A549 (cell line): ENCODE results near the gene INPP5J. TPM values are rescaled to one million over a fixed set of nuclear protein-coding genes. Genes with fewer than 3 reads are reported as not detected.

Experiments used
- ATAC-seq, 2 experiments: fragments of 200-7000 bp in 1 of 2; fragments of >200 bp in 1 of 2; cut with Nextera tagmentation in 1 of 2; cut with Tn5 transposase in 1 of 2; 3 replicates each; pipeline versions ENCODE4 v1.8.0 to v1.9.1; 2018 to 2020; ENCODE audit warnings: mild to moderate bottlenecking in 1 of 2, moderate library complexity in 1 of 2
- CTCF ChIA-PET: fragments of 300-600 bp; sonication (Branson Sonifier 250); formaldehyde crosslinking; extraction: SDS; loops from one replicate; lab custom pipeline; 2021; ENCODE audit warnings: antibody characterized with exemption, inconsistent platforms; lab: Yijun Ruan, JAX
- POLR2A ChIA-PET: fragments of 350-600 bp; formaldehyde crosslinking; extraction: SDS; loops from one replicate; lab custom pipeline; 2021; ENCODE audit warnings: antibody characterized with exemption, inconsistent platforms; lab: Yijun Ruan, JAX
- DNase-seq, 2 experiments: peaks; one replicate each; pipeline versions ENCODE4 v3.0.0 to v3.0.0-alpha.2; 2011 to 2016; ENCODE audit warnings: low read depth in 1 of 2, low spot score in 1 of 2
- FAIRE-seq: peaks from 2 replicates; lab custom pipeline; 2011; peaks lifted over from hg19 to GRCh38; lab: Jason Lieb, UNC
- H3K27ac ChIP-seq, 2 experiments: fragments of >200 bp; sonication (Bioruptor Twin); formaldehyde crosslinking; 3 replicates each; pipeline ENCODE4 v1.5.1; 2016 to 2017
- H3K4me1 ChIP-seq: fragments of >200 bp; sonication (Bioruptor Twin); formaldehyde crosslinking; 3 replicates; pipeline ENCODE4 v1.6.1; 2016
- H3K4me2 ChIP-seq: fragments of >200 bp; sonication (Bioruptor Twin); formaldehyde crosslinking; 3 replicates; pipeline ENCODE4 v1.6.1; 2016
- H3K4me3 ChIP-seq: fragments of >200 bp; sonication (Bioruptor Twin); formaldehyde crosslinking; 3 replicates; pipeline ENCODE4 v1.5.1; 2016
- H3K9me3 ChIP-seq: fragments of >200 bp; sonication (Bioruptor Twin); formaldehyde crosslinking; 3 replicates; pipeline ENCODE4 v1.6.1; 2016
- CTCF ChIP-seq: fragments of >200 bp; sonication (Bioruptor Twin); formaldehyde crosslinking; IDR thresholded peaks from 3 replicates; pipeline ENCODE4 v1.5.1; 2016
- FOSL2 ChIP-seq, 2 experiments: fragments of 450-650 bp in 1 of 2; fragments of >200 bp in 1 of 2; sonication (Bioruptor Twin) in 1 of 2; formaldehyde crosslinking; IDR thresholded peaks; 2 replicates each; pipeline versions ENCODE4 v1.5.0 to v1.6.1; 2016 to 2020; ENCODE audit warnings: mild to moderate bottlenecking in 1 of 2, moderate library complexity in 1 of 2
- HMGXB4 ChIP-seq: fragments of 250-450 bp; sonication (Bioruptor Pico); IDR thresholded peaks from 2 replicates; pipeline ENCODE4 v1.5.0; 2021; ENCODE audit warnings: mild to moderate bottlenecking, moderate library complexity, borderline replicate concordance
- HOXB13 ChIP-seq: fragments of 250-450 bp; sonication (Bioruptor Pico); IDR thresholded peaks from 2 replicates; pipeline ENCODE4 v1.5.0; 2020; ENCODE audit warnings: low read depth, mild to moderate bottlenecking, moderate library complexity
- HOXB5 ChIP-seq: fragments of 250-450 bp; sonication (Bioruptor Pico); IDR thresholded peaks from 2 replicates; pipeline ENCODE4 v1.5.0; 2020; ENCODE audit warnings: mild to moderate bottlenecking, moderate library complexity
- KDM5A ChIP-seq: fragments of 200-600 bp; sonication (generic); IDR thresholded peaks from 2 replicates; pipeline ENCODE4 v1.6.1; 2016; ENCODE audit warnings: antibody characterized with exemption, mild to moderate bottlenecking
- MAZ ChIP-seq: fragments of 150-350 bp; IDR thresholded peaks from 2 replicates; pipeline ENCODE4 v1.6.1; 2014; ENCODE audit warnings: antibody characterized with exemption, low read depth, low read length, borderline replicate concordance
- NPAS2 ChIP-seq: fragments of 250-450 bp; sonication (Bioruptor Pico); IDR thresholded peaks from 2 replicates; pipeline ENCODE4 v1.8.0; 2022; ENCODE audit warnings: mild to moderate bottlenecking, moderate library complexity, borderline replicate concordance
- RAD21 ChIP-seq, 2 experiments: fragments of >200 bp in 1 of 2; sonication (Bioruptor Twin) in 1 of 2; formaldehyde crosslinking in 1 of 2; IDR thresholded peaks in 1 of 2; conservative IDR thresholded peaks in 1 of 2; 2 replicates in 1 of 2; 3 replicates in 1 of 2; pipeline ENCODE4 v1.6.1; 2012 to 2018; ENCODE audit warnings: inconsistent platforms in 1 of 2
- SMC3 ChIP-seq: fragments of >200 bp; sonication (Bioruptor Twin); formaldehyde crosslinking; IDR thresholded peaks from 3 replicates; pipeline ENCODE4 v1.6.1; 2018; ENCODE audit warnings: inconsistent platforms
- ZC3H11A ChIP-seq: fragments of 450-650 bp; IDR thresholded peaks from 2 replicates; pipeline ENCODE4 v1.6.1; 2014; ENCODE audit warnings: antibody characterized with exemption, mild to moderate bottlenecking
- ZNF302 ChIP-seq: fragments of 250-450 bp; sonication (Bioruptor Pico); IDR thresholded peaks from 2 replicates; pipeline ENCODE4 v1.9.0; 2021; ENCODE audit warnings: inconsistent platforms, mild to moderate bottlenecking, moderate library complexity
- ZSCAN20 ChIP-seq: fragments of 250-450 bp; sonication (Bioruptor Pico); IDR thresholded peaks from 2 replicates; pipeline ENCODE4 v1.8.0; 2022; ENCODE audit warnings: mild to moderate bottlenecking, moderate library complexity
- WGBS: methylation state at CpG from one replicate; pipeline ENCODE4 v1.1.6; 2017; ENCODE audit errors: missing lambda C conversion rate; 5-methylcytosine and 5-hydroxymethylcytosine counted together
- polyA plus RNA-seq, 4 experiments: library from polyadenylated mRNA; depleted of rRNA in 3 of 4; stranded (reverse); fragments of >200 nt; fragmentation: RNase III in 1 of 4; extraction: RNeasy Plus Mini Kit Qiagen cat#74134 plus additional on column Dnase treatment in 1 of 4; gene quantifications; 2 replicates in 3 of 4; 3 replicates in 1 of 4; pipeline ENCODE4 v1.2.3, GENCODE V29; 2011 to 2017
- TF ChIP-seq, protein P1 (sequence below): IDR thresholded peaks from 2 replicates; pipeline ENCODE4 v1.6.1; 2012
- TF ChIP-seq, protein P2 (sequence below): fragments of 450-650 bp; IDR thresholded peaks from 2 replicates; pipeline ENCODE4 v1.6.1; 2014; ENCODE audit warnings: antibody characterized with exemption

INPP5J gene
- polyA plus RNA-seq, 2 of the 4 experiments (the other 2 are of a cell fraction), result 0.70 to 1.5 TPM

- peak in 1 of 2 experiments; percentile 39 for DNase-seq
- ATAC-seq, result peak; percentile 40 to 53; a peak in 5 of 6 replicates
- peak overlapping the region; percentile 99 for H3K4me2 ChIP-seq
- peaks cover 31% of the 10 kb centered on the region for H3K4me1 ChIP-seq
- ChIA-PET CTCF (interaction anchor here (0.7 to 6.6 kb wide), 34 partner anchors 10 to 329 kb away, joined by 3 to 50 read pairs (median 4); partner anchors contain the start of genes MORC2, SELENOM and TUG1), POLR2A (interaction anchor here (0.8 to 1.6 kb wide), 5 partner anchors 30 to 139 kb away, joined by 3 to 5 read pairs (median 3); partner anchors contain the start of gene TUG1)
- FAIRE-seq, result no peak
- WGBS, result 61% methylated on average over 14 of the region's 69 CpGs
- peak overlapping the region; percentile 85 to 94 for H3K27ac ChIP-seq
- TF ChIP-seq ZC3H11A (no peak), RAD21 (conservative IDR thresholded peaks at IDR 0.05 in 1 of 2, IDR thresholded peaks at IDR 0.05 in 1 of 2) (peak; percentile 60 to 77), CTCF (peak; percentile 55), ZSCAN20 (CRISPR knock-in tag) (no peak), SMC3 (peak; percentile 72)
- TF ChIP-seq, protein P1, sequence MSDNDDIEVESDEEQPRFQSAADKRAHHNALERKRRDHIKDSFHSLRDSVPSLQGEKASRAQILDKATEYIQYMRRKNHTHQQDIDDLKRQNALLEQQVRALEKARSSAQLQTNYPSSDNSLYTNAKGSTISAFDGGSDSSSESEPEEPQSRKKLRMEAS, result peak; percentile 19; the same call in 1 of the 2 replicates
- H3K9me3 ChIP-seq, result no peaks in the 10 kb centered on the region
- H3K4me3 ChIP-seq, result peak overlapping the region; percentile 58
These were observed 37.8 kb upstream of the INPP5J start for GRCh38 chr22:31084811-31085492.

DNA sequence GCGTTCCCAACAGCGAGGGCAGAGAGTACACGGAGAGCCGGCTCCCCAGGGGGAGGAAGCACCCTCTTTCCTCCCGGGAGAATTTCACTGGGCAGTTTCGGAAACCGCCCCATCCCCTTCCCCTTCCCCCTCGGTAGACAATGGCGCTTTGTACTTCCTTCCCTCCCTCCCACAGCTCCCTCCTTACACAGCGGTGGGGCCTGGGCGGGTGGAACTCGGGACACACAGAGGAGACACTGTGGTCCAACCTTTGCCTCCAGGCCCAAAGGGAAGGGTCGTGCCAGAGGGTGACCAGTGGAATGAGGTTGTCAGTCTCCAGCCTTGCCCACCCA lies 37.3 kb upstream of the INPP5J start:
- 66% methylated on average over 13 of the region's 13 CpGs for WGBS
- no peak for DNase-seq
- TF ChIP-seq CTCF (no peak; the same call in 2 of the 3 replicates), KDM5A (no peak), HMGXB4 (no peak), ZNF302 (CRISPR knock-in tag) (no peak), MAZ (no peak), HOXB5 (CRISPR knock-in tag) (no peak), NPAS2 (CRISPR knock-in tag) (no peak), HOXB13 (no peak), FOSL2 (IDR thresholded peaks at IDR 0.05) (no peak), FOSL2 (CRISPR knock-in tag; IDR thresholded peaks at IDR 0.05) (no peak)
- TF ChIP-seq, protein P2, sequence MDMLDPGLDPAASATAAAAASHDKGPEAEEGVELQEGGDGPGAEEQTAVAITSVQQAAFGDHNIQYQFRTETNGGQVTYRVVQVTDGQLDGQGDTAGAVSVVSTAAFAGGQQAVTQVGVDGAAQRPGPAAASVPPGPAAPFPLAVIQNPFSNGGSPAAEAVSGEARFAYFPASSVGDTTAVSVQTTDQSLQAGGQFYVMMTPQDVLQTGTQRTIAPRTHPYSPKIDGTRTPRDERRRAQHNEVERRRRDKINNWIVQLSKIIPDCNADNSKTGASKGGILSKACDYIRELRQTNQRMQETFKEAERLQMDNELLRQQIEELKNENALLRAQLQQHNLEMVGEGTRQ, result no peak
- H3K4me2 ChIP-seq, result peak overlapping the region; percentile 99
- no peak for ATAC-seq
- no peaks in the 10 kb centered on the region for H3K9me3 ChIP-seq
- H3K4me1 ChIP-seq, result peaks cover 31% of the 10 kb centered on the region
- FAIRE-seq, result no peak
- H3K4me3 ChIP-seq, result peak overlapping the region; percentile 58
- ChIA-PET POLR2A (interaction anchor here (1.0 to 1.6 kb wide), 4 partner anchors 31 to 140 kb away, joined by 3 to 5 read pairs (median 3); no protein-coding TSS in a partner anchor), CTCF (interaction anchor here (0.7 to 6.6 kb wide), 27 partner anchors 10 to 330 kb away, joined by 3 to 50 read pairs (median 4); partner anchors contain the start of genes MORC2, SELENOM and TUG1)
- H3K27ac ChIP-seq, result peak overlapping the region; percentile 85 to 94
